Lower leg skin (tissue), 4 donors: Measurements from ENCODE around the gene HERPUD1. TPM values are rescaled to one million over a fixed set of nuclear protein-coding genes. Genes with fewer than 3 reads are reported as not detected.
A peak's percentile ranks its signal among the peaks of the same experiment; 100 is the strongest.
"Not testable (repeated sequence)": the region's sequence is repeated elsewhere in the genome, so short reads cannot be mapped to it uniquely, and the experiment has no call there.

Experiments used
- DNase-seq, 2 donors: peaks; one replicate each; pipeline ENCODE4 v3.0.0-alpha.2; 2019; ENCODE audit warnings: low spot score in 2 of 2
- H3K4me3 ChIP-seq: fragments of 200-600 bp; sonication (generic); 2 replicates; pipeline ENCODE4 v1.5.1; 2017; ENCODE audit warnings: mild to moderate bottlenecking, low read depth; ENCODE audit not compliant: poor library complexity, severe bottlenecking
- POLR2A ChIP-seq, 2 donors: fragments of 450-650 bp; IDR thresholded peaks; one replicate each; pipeline ENCODE4 v1.6.1; 2016 to 2017; ENCODE audit warnings: antibody characterized with exemption in 2 of 2, mild to moderate bottlenecking in 1 of 2, moderate library complexity in 1 of 2
- WGBS, 2 donors: methylation state at CpG; one replicate each; pipeline ENCODE4 v1.1.5; 2018; 5-methylcytosine and 5-hydroxymethylcytosine counted together
- intact Hi-C: fragments of 100-400 bp; cut with DNase I; formaldehyde crosslinking; loops from one replicate; pipeline ENCODE4 v1.15.0; 2023; ENCODE audit warnings: low total_unique reads
- total RNA-seq, 4 donors: library from RNA; depleted of rRNA; stranded (reverse); fragments of >200 nt; gene quantifications; one replicate each; pipeline ENCODE4 v1.1.0, GENCODE V29; 2016
- TF ChIP-seq, protein P1 (sequence below), 3 donors: fragments of 450-650 bp; IDR thresholded peaks; one replicate each; pipeline ENCODE4 v1.5.1; 2016; ENCODE audit warnings: antibody characterized with exemption in 3 of 3, mild to moderate bottlenecking in 3 of 3, moderate library complexity in 2 of 3

The HERPUD1 gene, protein sequence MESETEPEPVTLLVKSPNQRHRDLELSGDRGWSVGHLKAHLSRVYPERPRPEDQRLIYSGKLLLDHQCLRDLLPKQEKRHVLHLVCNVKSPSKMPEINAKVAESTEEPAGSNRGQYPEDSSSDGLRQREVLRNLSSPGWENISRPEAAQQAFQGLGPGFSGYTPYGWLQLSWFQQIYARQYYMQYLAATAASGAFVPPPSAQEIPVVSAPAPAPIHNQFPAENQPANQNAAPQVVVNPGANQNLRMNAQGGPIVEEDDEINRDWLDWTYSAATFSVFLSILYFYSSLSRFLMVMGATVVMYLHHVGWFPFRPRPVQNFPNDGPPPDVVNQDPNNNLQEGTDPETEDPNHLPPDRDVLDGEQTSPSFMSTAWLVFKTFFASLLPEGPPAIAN
- 100 to 1,000 TPM; 136 to 165 (median 158) TPM for total RNA-seq

- TF ChIP-seq POLR2A (IDR thresholded peaks at IDR 0.05) = peak in 1 of 2 donors; percentile 72
- TF ChIP-seq, protein P1, sequence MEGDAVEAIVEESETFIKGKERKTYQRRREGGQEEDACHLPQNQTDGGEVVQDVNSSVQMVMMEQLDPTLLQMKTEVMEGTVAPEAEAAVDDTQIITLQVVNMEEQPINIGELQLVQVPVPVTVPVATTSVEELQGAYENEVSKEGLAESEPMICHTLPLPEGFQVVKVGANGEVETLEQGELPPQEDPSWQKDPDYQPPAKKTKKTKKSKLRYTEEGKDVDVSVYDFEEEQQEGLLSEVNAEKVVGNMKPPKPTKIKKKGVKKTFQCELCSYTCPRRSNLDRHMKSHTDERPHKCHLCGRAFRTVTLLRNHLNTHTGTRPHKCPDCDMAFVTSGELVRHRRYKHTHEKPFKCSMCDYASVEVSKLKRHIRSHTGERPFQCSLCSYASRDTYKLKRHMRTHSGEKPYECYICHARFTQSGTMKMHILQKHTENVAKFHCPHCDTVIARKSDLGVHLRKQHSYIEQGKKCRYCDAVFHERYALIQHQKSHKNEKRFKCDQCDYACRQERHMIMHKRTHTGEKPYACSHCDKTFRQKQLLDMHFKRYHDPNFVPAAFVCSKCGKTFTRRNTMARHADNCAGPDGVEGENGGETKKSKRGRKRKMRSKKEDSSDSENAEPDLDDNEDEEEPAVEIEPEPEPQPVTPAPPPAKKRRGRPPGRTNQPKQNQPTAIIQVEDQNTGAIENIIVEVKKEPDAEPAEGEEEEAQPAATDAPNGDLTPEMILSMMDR (IDR thresholded peaks at IDR 0.05) = peak in 1 of 3 donors; percentile 59
- 0 to 1% methylated on average over 22 to 24 of the region's 83 CpGs for WGBS, 2 donors
- H3K4me3 ChIP-seq = peak within 1 kb of the TSS; percentile 99
- intact Hi-C loops = no loop called here
- peak; percentile 98 to 100 for DNase-seq
These were observed at the start of gene HERPUD1 for GRCh38 chr16:56931892-56932720. Gene HERPUD1, plus strand, starts transcription at chr16:56932142. Its CDS starts 103 bp downstream, at chr16:56932245.

GRCh38 chr16:56883586-56883985 is 48.4 kb upstream of the HERPUD1 start:
- intact Hi-C loops = no loop called here
- TF ChIP-seq POLR2A (IDR thresholded peaks at IDR 0.05) = no peak
- TF ChIP-seq, protein P1 (IDR thresholded peaks at IDR 0.05) = no peak
- WGBS, 2 donors = 100% methylated on average over 2 of the region's 2 CpGs; no CpG with 5 or more reads in 1 of the 2 donors
- DNase-seq = no peak
- H3K4me3 ChIP-seq = no peak overlapping the region

DNA sequence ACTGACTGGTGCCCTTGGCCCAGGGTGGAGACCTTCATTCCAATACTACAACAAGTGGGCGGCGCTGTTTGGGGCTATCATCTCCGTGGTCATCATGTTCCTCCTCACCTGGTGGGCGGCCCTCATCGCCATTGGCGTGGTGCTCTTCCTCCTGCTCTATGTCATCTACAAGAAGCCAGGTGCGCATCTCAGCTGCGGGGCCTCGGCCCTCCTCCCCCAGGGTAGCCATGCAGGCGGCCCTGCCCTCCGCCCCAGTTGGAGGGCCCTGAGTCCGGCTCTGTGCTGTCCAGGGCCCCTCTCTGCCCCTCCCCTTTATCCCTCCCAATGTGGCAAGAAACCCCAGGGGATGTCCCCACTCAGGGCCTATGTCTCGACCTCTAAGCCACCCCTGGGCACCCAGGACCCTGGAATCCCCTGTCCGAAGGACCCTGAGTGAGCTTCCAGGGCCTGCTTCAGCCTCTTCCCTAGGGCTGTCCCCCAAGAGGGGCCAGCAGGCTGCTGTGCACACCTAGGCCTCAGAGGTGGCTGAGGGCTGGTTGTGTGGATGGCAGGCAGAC is 47.8 kb upstream of the HERPUD1 start:
- intact Hi-C loops = no loop called here
- TF ChIP-seq, protein P1 (IDR thresholded peaks at IDR 0.05) = no peak
- TF ChIP-seq POLR2A (IDR thresholded peaks at IDR 0.05) = no peak
- WGBS, 2 donors = 90 to 96% methylated on average over 14 of the region's 14 CpGs
- H3K4me3 ChIP-seq = no peak overlapping the region
- DNase-seq = no peak

DNA sequence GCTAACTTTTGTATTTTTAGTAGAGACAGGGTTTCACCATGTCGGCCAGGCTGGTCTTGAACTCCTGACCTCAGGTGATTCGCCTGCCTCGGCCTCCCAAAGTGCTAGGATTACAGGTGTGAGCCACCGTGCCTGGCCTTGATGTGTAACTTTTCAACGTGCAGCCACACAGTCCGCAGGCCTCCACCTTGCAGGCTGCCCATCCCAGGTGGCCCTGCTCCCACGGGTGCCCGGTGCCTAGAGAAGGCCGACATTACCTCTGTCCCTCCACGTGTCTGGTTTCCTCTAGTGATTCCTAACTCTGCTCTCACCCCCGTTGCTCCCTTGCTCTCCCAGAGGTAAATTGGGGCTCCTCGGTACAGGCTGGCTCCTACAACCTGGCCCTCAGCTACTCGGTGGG is 47.0 kb upstream of the HERPUD1 start:
- WGBS, 2 donors = 91 to 95% methylated on average over 12 to 13 of the region's 13 CpGs
- intact Hi-C loops, H3K4me3 ChIP-seq, DNase-seq: not testable (repeated sequence)

- intact Hi-C loops = no loop called here
- no peak for TF ChIP-seq POLR2A (IDR thresholded peaks at IDR 0.05)
- TF ChIP-seq, protein P1 (IDR thresholded peaks at IDR 0.05) = no peak
- H3K4me3 ChIP-seq = no peak overlapping the region
- DNase-seq = no peak
- WGBS, 2 donors = 86 to 88% methylated on average over 9 of the region's 9 CpGs
These were observed 46.3 kb upstream of the HERPUD1 start for GRCh38 chr16:56885446-56886162.
